ENCODE measurements around the gene TRIM37.
A peak's percentile ranks its signal among the peaks of the same experiment; 100 is the strongest.

The TRIM37 gene, protein sequence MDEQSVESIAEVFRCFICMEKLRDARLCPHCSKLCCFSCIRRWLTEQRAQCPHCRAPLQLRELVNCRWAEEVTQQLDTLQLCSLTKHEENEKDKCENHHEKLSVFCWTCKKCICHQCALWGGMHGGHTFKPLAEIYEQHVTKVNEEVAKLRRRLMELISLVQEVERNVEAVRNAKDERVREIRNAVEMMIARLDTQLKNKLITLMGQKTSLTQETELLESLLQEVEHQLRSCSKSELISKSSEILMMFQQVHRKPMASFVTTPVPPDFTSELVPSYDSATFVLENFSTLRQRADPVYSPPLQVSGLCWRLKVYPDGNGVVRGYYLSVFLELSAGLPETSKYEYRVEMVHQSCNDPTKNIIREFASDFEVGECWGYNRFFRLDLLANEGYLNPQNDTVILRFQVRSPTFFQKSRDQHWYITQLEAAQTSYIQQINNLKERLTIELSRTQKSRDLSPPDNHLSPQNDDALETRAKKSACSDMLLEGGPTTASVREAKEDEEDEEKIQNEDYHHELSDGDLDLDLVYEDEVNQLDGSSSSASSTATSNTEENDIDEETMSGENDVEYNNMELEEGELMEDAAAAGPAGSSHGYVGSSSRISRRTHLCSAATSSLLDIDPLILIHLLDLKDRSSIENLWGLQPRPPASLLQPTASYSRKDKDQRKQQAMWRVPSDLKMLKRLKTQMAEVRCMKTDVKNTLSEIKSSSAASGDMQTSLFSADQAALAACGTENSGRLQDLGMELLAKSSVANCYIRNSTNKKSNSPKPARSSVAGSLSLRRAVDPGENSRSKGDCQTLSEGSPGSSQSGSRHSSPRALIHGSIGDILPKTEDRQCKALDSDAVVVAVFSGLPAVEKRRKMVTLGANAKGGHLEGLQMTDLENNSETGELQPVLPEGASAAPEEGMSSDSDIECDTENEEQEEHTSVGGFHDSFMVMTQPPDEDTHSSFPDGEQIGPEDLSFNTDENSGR

DNA sequence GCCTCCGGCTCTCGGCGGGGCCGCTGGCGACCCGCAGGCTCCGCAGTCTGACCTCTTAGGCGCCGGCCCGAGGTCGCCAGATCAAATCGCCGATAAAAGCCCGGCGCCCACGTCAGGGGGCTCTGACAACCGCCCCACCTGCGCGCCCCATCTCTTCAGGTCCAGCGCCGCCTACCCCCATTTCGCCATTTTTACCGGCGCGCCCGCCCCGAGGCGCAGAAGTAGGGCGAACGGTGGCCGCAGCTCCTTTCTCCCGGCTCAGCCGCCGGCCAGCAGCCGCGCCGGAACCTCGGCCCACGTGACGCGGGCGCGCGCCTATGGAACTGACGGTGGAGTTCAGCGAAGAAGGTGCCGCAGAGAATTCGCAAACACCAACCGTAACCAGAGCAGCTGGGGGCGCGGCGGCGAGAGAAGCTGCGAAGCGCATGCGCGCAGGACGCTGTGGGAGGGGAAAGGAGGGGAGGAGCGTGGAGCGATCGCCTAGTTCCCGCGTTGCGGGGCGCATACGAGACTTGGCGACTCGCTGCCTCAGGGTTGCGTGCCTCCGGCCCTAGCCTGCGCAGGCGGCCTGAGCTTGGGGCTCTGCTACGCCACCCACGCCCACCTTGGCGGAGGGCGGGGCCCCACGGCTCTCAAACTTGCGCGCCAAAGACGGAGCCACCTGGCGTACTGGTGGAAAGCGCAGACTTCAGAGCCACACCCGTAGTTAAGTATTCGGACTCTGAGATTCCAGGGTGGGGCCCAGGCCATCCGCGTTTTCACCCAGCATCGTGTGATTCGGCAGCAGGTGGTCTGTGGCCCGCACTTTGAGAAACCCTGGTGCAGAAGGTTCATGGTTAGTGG lies at the start of gene TRIM37:
Gene TRIM37 (minus strand): TSS at position 418 of the 843 bp plus-strand sequence. CDS start 419 bp downstream, outside the sequence.
- H3K4me3 ChIP-seq (ENCODE audit: control insufficient read depth, low read depth, low read length) = peak within 1 kb of the TSS; percentile 95
- DNase-seq (ENCODE audit: low read depth) = peak; percentile 93
- TF ChIP-seq, protein P1, sequence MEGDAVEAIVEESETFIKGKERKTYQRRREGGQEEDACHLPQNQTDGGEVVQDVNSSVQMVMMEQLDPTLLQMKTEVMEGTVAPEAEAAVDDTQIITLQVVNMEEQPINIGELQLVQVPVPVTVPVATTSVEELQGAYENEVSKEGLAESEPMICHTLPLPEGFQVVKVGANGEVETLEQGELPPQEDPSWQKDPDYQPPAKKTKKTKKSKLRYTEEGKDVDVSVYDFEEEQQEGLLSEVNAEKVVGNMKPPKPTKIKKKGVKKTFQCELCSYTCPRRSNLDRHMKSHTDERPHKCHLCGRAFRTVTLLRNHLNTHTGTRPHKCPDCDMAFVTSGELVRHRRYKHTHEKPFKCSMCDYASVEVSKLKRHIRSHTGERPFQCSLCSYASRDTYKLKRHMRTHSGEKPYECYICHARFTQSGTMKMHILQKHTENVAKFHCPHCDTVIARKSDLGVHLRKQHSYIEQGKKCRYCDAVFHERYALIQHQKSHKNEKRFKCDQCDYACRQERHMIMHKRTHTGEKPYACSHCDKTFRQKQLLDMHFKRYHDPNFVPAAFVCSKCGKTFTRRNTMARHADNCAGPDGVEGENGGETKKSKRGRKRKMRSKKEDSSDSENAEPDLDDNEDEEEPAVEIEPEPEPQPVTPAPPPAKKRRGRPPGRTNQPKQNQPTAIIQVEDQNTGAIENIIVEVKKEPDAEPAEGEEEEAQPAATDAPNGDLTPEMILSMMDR (IDR thresholded peaks at IDR 0.05; ENCODE audit: control insufficient read depth, insufficient read depth, low read depth, low read length, missing control alignments) = no peak

DNA sequence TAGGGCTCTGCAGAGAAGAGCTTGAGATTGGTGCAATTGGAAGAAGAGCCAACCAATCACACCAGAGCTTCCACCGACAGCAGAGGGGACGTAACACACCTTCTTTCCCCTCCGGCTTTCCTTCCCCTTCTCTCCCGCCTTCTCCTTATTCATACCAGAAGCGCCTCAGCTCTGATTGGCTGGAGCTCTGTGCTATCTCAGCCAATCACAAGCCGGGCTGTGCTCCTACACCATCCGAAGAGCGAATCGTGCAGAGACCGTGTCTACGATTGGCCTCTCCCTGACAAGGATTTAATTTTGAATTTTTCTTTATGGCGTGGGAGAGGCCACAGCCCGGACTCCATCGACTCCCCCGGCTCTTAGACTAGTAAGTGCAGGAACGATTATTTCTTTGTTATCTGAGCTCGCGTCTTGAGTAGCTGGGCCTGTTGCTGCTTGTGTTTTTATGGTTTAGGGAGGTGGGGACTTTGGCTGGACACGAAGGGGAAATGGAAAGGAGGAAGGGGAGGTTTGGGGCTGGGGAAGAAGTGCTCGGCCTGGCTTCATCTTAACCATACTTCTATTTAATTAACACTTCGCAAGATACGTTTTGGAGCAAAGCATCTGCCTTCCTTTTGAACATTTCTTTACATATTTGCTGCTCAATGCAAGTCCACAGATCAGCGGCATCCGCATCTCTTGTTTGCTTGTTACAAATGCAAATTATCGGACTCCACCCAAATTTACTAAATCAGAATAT lies 48.9 kb upstream of the TRIM37 start, which contains the start of gene PRR11:
Gene PRR11 (plus strand): TSS at position 308 of the 739 bp plus-strand sequence. CDS start 14,007 bp downstream, outside the sequence.
- peak within 1 kb of the TSS; percentile 61 for H3K4me3 ChIP-seq (ENCODE audit: control insufficient read depth, low read depth, low read length)
- TF ChIP-seq, protein P1 (IDR thresholded peaks at IDR 0.05; ENCODE audit: control insufficient read depth, insufficient read depth, low read depth, low read length, missing control alignments) = no peak
- peak; percentile 100 for DNase-seq (ENCODE audit: low read depth)

DNA sequence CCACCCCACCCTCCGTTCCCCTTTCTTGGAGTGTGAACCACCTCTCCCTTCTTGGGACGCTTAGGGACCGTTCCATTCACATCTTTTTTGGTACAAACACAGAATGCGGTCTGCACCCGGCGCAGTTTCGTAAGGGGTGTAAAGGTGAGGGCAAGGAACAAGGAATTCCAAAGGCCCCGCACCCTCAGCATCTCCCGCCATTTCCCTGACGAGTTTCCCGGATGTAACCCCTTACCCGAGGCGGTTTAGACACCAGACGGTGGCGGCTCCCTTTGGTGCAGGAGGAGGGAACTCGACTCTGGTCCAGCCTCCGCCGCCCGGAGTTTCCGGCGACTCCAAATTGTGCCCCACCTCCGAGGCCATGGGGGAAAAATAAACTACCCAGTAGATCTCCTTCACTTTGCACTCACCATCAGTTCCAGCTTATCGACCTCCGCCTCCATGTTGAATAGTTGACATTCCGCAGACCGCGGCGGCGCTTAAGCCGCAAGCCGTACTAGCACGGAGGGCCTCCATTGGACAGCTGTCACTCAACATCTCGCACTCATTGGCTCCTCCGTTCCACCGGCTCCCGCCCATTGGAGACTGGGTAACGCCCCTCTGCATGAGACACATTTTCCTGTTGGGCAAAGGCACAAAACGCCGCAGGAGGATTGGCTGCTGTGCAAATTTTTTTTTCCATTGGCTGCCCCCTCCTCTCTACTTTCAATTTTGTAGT lies 48.2 kb upstream of the TRIM37 start, which contains the start of gene SKA2:
Gene SKA2 (minus strand): TSS at position 466 of the 718 bp plus-strand sequence. CDS start 23 bp downstream, at position 443.
- DNase-seq (ENCODE audit: low read depth) = no peak
- TF ChIP-seq, protein P1 (IDR thresholded peaks at IDR 0.05; ENCODE audit: control insufficient read depth, insufficient read depth, low read depth, low read length, missing control alignments) = no peak

DNA sequence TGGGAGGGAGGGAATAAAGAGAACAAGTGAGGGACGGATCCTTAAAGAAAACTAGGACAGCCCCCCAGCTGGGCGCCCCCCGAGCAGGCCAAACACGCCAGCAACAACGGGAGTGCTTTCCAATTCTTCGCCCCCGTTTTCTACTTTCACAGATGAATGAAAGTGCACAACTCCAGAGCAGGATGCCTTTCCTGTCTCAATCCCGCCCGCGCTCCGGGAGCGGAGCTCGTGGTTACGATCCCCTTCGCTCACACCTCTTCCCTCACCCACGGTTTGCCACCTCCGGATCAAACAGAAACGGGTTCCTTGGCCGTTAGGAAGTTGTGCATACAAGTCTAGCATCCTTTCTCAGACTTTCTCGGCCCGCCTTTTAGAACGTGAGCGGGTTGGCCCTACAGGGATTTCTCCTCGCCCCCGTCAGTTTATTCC lies 47.6 kb upstream of the TRIM37 start:
- no peak for DNase-seq (ENCODE audit: low read depth)
- peak overlapping the region; percentile 52 for H3K4me3 ChIP-seq (ENCODE audit: control insufficient read depth, low read depth, low read length)
- TF ChIP-seq, protein P1 (IDR thresholded peaks at IDR 0.05; ENCODE audit: control insufficient read depth, insufficient read depth, low read depth, low read length, missing control alignments) = no peak

More for the DNA sequence above, 48.2 kb upstream of the TRIM37 start, which contains the start of gene SKA2:
- H3K4me3 ChIP-seq (ENCODE audit: control insufficient read depth, low read depth, low read length) = peak within 1 kb of the TSS; percentile 61

DNA sequence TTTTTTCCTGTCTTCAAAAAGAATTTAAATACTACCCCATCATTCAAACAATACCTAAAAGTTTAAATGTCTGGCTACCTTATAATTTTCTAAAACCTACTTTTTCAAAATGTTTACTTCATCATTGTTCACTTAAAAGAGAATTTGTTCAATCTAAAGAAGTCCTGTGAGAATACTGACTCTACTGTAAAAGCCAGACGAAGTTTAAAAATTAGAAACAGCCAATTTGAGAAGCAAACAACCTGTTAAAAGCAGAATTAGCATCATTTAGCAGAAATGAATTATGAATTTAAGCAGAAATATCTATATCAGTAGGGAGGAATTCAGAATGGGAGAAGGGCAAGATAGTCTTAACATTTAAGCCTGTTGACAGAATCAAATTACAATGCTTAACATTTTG lies 46.2 kb upstream of the TRIM37 start:
- no peak for DNase-seq (ENCODE audit: low read depth)
- peak overlapping the region; percentile 52 for H3K4me3 ChIP-seq (ENCODE audit: control insufficient read depth, low read depth, low read length)
- TF ChIP-seq, protein P1 (IDR thresholded peaks at IDR 0.05; ENCODE audit: control insufficient read depth, insufficient read depth, low read depth, low read length, missing control alignments) = no peak
